GM12891 (cell line): Measurements from ENCODE around the gene TRIM31.

ENCODE experiments used
- POLR2A ChIP-seq: IDR thresholded peaks from 2 replicates; pipeline ENCODE4 v1.6.1; 2011; ENCODE audit warnings: low read depth, low read length, control low read depth
- POLR2AphosphoS5 ChIP-seq: IDR thresholded peaks from 2 replicates; pipeline ENCODE4 v1.6.1; 2011; ENCODE audit warnings: low read depth, low read length, control low read depth
- SPI1 ChIP-seq: IDR thresholded peaks from 2 replicates; pipeline ENCODE4 v1.6.1; 2011; ENCODE audit warnings: low read depth, low read length, control low read depth
- TAF1 ChIP-seq: IDR thresholded peaks from 2 replicates; pipeline ENCODE4 v1.6.1; 2011; ENCODE audit warnings: low read depth, low read length, control low read depth

DNA sequence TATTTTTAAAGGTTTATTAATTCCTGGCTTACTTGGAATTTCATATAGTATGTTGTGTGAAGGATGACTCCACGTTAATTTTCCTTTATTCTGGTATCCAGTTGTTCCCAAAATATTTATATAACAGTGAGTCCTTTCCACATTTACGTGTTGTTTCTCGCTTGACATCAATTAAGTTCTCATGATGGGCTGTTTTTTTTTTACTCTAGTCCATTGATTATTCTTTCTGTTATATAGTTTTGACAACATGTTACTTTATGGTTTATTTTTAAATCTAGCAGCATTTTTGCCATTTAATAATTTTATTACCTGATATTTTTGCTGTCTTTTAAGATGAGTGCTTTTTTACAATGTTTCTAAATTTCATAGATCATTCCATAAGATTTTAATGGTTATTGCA lies 29.8 kb upstream of the TRIM31 start:
- TF ChIP-seq POLR2A: no peak
- TF ChIP-seq TAF1: no peak
- TF ChIP-seq POLR2AphosphoS5: no peak
- no peak for TF ChIP-seq SPI1
